Peyer's patch (tissue), 4 donors: Measurements from ENCODE around the gene KRT32. TPM values are rescaled to one million over a fixed set of nuclear protein-coding genes. Genes with fewer than 3 reads are reported as not detected.

Source experiments
- DNase-seq, 3 donors: peaks; one replicate each; pipeline ENCODE4 v3.0.0-alpha.2; 2017 to 2019
- H3K27ac ChIP-seq, 4 donors: fragments of 200-600 bp; sonication (generic); one replicate each; pipeline ENCODE4 v1.5.1; 2016 to 2019
- H3K27me3 ChIP-seq, 2 donors: fragments of 200-600 bp; sonication (generic); one replicate each; pipeline ENCODE4 v1.5.1; 2019
- H3K36me3 ChIP-seq, 3 donors: fragments of 200-600 bp; sonication (generic); one replicate each; pipeline ENCODE4 v1.5.1; 2016 to 2019
- H3K4me1 ChIP-seq, 4 donors: fragments of 200-600 bp; sonication (generic); one replicate each; pipeline ENCODE4 v1.5.1; 2016 to 2019
- H3K4me3 ChIP-seq, 4 donors: fragments of 200-600 bp; sonication (generic); 1 replicate in 3 of 4; 2 replicates in 1 of 4; pipeline ENCODE4 v1.5.1; 2016 to 2019; ENCODE audit warnings: mild to moderate bottlenecking in 1 of 4
- H3K9me3 ChIP-seq, 4 donors: fragments of 200-600 bp; sonication (generic); one replicate each; pipeline ENCODE4 v1.5.1; 2016 to 2019; ENCODE audit warnings: mild to moderate bottlenecking in 1 of 4
- POLR2A ChIP-seq, 2 donors: fragments of 450-650 bp; IDR thresholded peaks; one replicate each; pipeline ENCODE4 v1.5.1; 2017; ENCODE audit warnings: antibody characterized with exemption in 2 of 2, mild to moderate bottlenecking in 2 of 2, moderate library complexity in 2 of 2
- total RNA-seq, 4 donors: library from RNA; depleted of rRNA; stranded (reverse); fragments of >200 nt; gene quantifications; one replicate each; pipeline ENCODE4 v1.1.0, GENCODE V29; 2016
- TF ChIP-seq, protein P1 (sequence below), 6 experiments: fragments of 450-650 bp in 4 of 6; fragments of 200-600 bp in 2 of 6; sonication (generic) in 1 of 6; IDR thresholded peaks; one replicate each; pipeline ENCODE4 v1.5.1; 2017 to 2019; ENCODE audit warnings: antibody characterized with exemption in 6 of 6, mild to moderate bottlenecking in 3 of 6, moderate library complexity in 1 of 6

Gene KRT32
- total RNA-seq, 4 donors from 2014 or later: not detected

DNA sequence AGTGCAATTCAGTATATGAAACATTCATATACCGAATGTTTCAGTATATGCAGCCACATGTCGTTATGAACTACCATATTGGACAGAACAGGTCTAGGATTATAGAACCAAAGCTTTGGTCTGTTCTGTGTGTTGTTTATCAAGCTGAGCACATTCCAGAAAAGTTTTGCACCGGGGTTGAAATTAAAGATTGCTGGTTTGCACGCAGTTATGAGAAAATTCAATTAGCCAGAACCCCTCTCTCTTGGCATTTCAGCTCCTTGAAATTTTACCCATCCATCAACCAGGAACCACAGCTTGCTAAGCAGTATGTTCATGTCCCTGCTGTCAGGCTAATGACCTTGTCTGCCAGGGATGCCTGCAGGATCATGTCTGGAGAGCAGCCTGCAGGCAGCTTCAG lies 9.5 kb downstream of the KRT32 start:
- TF ChIP-seq, protein P1, sequence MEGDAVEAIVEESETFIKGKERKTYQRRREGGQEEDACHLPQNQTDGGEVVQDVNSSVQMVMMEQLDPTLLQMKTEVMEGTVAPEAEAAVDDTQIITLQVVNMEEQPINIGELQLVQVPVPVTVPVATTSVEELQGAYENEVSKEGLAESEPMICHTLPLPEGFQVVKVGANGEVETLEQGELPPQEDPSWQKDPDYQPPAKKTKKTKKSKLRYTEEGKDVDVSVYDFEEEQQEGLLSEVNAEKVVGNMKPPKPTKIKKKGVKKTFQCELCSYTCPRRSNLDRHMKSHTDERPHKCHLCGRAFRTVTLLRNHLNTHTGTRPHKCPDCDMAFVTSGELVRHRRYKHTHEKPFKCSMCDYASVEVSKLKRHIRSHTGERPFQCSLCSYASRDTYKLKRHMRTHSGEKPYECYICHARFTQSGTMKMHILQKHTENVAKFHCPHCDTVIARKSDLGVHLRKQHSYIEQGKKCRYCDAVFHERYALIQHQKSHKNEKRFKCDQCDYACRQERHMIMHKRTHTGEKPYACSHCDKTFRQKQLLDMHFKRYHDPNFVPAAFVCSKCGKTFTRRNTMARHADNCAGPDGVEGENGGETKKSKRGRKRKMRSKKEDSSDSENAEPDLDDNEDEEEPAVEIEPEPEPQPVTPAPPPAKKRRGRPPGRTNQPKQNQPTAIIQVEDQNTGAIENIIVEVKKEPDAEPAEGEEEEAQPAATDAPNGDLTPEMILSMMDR (IDR thresholded peaks at IDR 0.05): no peak
- no peak for TF ChIP-seq POLR2A (IDR thresholded peaks at IDR 0.05)
- no peak overlapping the region for H3K4me3 ChIP-seq
- no peaks in the 10 kb centered on the region for H3K9me3 ChIP-seq
- no peak overlapping the region for H3K27ac ChIP-seq
- H3K27me3 ChIP-seq: no peaks in the 10 kb centered on the region
- no peaks in the 10 kb centered on the region for H3K36me3 ChIP-seq
- no peak for DNase-seq
- no peaks in the 10 kb centered on the region for H3K4me1 ChIP-seq

DNA sequence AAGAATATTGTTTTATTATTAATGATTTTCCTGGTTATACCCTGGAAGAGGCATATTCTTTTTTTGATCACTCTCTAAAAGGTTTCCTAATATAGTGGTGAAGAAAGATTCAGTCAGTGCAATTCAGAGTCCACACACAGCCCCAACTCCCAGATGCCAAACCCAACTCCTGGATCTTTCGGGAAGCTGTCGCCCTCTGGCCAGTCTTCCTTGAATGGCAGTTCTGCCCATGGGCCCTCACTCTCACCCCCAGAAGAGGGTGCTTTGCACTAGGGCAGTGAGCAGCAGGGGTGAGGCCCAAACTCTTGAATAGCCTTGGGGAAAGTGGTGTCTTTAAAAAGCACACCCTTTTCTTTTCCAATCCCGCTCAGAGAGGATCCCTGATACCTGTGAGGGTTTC lies 11.0 kb downstream of the KRT32 start:
- no peaks in the 10 kb centered on the region for H3K27me3 ChIP-seq
- TF ChIP-seq, protein P1 (IDR thresholded peaks at IDR 0.05): no peak
- no peak for TF ChIP-seq POLR2A (IDR thresholded peaks at IDR 0.05)

DNA sequence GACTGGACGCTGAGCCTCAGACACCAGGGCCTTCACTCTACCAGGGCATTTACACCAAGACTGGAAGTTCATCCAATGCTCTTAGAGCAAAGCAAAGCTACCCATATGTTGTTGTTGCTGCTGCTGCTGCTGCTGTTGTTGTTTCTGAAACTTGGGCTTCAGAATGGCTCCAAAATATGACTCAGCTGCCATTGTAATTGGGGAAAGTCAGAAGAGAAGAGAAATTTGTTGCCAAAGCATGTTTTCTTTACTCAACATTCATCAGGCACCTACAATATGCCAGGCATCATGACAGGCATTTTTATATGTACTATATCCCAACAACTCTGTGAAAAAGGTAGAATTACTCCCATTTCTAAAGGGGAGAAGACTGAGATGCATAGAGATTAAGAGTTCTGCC lies 11.9 kb downstream of the KRT32 start:
- H3K9me3 ChIP-seq: no peaks in the 10 kb centered on the region
- no peaks in the 10 kb centered on the region for H3K27me3 ChIP-seq
- DNase-seq: no peak
- no peak overlapping the region for H3K4me3 ChIP-seq
- H3K36me3 ChIP-seq: no peaks in the 10 kb centered on the region
- no peak for TF ChIP-seq POLR2A (IDR thresholded peaks at IDR 0.05)
- TF ChIP-seq, protein P1 (IDR thresholded peaks at IDR 0.05): no peak
- no peaks in the 10 kb centered on the region for H3K4me1 ChIP-seq
- H3K27ac ChIP-seq: no peak overlapping the region

More for the DNA sequence above, 11.0 kb downstream of the KRT32 start:
- H3K9me3 ChIP-seq: no peaks in the 10 kb centered on the region
- no peak overlapping the region for H3K4me3 ChIP-seq
- no peaks in the 10 kb centered on the region for H3K4me1 ChIP-seq
- H3K36me3 ChIP-seq: no peaks in the 10 kb centered on the region
- H3K27ac ChIP-seq: no peak overlapping the region
- DNase-seq: no peak

DNA sequence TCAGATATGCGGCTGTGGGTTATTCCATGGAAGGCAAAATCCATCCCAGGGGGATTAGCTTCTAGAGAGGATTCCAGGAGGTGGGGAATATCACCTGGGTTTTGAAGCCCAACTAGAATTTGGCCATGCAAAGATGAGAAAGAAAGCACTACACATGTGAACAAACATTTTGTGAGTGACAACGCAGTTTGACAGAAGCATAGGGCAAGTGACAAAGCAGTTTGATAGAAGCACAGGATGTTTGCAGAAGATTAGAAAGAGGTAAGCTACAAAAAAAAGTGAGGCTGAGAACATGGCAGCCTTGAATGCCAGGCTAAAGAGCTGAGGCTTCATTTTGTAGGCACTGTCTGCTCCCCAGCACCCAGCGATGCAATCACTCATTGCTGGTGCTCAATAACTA lies 14.1 kb downstream of the KRT32 start:
- TF ChIP-seq, protein P1 (IDR thresholded peaks at IDR 0.05): no peak
- TF ChIP-seq POLR2A (IDR thresholded peaks at IDR 0.05): no peak
- no peaks in the 10 kb centered on the region for H3K4me1 ChIP-seq

DNA sequence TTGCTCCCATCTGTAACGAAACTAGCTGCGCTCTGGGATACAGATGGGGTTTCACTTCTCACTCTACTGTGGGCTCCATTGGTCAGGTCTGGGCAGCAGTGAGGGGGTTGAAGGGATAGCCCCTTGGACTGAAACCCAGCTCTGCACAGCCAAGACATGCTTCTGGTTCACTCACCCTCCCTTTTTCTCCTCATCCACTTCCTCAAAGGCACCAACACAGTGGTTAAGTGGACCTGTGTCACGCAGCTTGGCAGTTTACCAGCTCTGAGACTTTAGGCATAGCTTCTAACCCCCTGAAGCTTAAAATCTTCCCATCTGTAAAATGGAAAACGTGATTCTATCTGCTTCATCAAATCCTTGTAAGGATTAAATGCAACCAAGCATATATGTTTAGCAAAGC lies 14.9 kb downstream of the KRT32 start:
- Histone ChIP-seq H3K9me3 (no peaks in the 10 kb centered on the region), H3K4me3 (no peak overlapping the region), H3K27me3 (no peaks in the 10 kb centered on the region), H3K36me3 (no peaks in the 10 kb centered on the region), H3K4me1 (no peaks in the 10 kb centered on the region), H3K27ac (no peak overlapping the region)
- TF ChIP-seq, protein P1 (IDR thresholded peaks at IDR 0.05): no peak
- no peak for TF ChIP-seq POLR2A (IDR thresholded peaks at IDR 0.05)
- no peak for DNase-seq

More for the DNA sequence above, 14.1 kb downstream of the KRT32 start:
- Histone ChIP-seq H3K36me3 (no peaks in the 10 kb centered on the region), H3K9me3 (no peaks in the 10 kb centered on the region), H3K27ac (no peak overlapping the region), H3K27me3 (no peaks in the 10 kb centered on the region), H3K4me3 (no peak overlapping the region)
- no peak for DNase-seq

DNA sequence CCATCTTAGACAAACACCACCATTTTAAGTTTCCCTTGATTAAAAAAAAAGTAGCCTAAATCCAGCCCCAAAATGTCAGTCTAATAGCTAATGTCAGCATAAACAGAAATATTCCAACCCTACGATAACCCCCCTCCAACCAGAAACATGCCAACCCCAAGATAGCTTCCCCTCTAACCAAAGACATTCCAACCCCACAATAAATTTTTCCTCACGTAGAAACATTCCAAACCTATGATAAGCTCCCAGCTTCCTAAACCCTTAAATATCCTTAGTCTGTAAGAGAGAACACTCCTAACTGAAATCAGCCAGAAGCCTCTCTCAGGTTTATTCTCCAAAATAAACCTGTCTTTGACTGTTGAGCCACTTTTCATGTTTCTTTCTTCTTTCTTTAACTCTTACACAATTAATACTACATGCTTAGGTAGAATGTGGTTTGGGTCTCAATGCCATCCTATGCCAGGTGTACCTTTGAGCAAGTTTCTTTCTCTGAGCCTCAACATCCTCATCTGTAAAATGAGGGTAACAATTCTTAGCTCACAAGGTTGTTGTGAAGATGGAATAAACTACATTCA lies 15.9 kb downstream of the KRT32 start:
- no peaks in the 10 kb centered on the region for H3K4me1 ChIP-seq
- no peak overlapping the region for H3K4me3 ChIP-seq
- TF ChIP-seq POLR2A (IDR thresholded peaks at IDR 0.05): no peak
- TF ChIP-seq, protein P1 (IDR thresholded peaks at IDR 0.05): no peak
- no peak overlapping the region for H3K27ac ChIP-seq
- H3K36me3 ChIP-seq: no peaks in the 10 kb centered on the region
- DNase-seq: no peak
- H3K9me3 ChIP-seq: no peaks in the 10 kb centered on the region
- no peaks in the 10 kb centered on the region for H3K27me3 ChIP-seq
